ENCODE measurements around the gene AOC2.

GRCh38 chr17:42878123-42878880 is 33.9 kb downstream of the AOC2 start:
- TF ChIP-seq HDGF (IDR thresholded peaks at IDR 0.05; ENCODE audit: borderline replicate concordance), result no peak
- TF ChIP-seq FOXM1 (IDR thresholded peaks at IDR 0.05; ENCODE audit: borderline replicate concordance), result no peak
- TF ChIP-seq CTBP1 (IDR thresholded peaks at IDR 0.05; ENCODE audit: borderline replicate concordance), result no peak
- no peak for TF ChIP-seq PKNOX1 (IDR thresholded peaks at IDR 0.05)

Measured in HEK293T (cell line).